Natural killer cell (primary cell): ENCODE data around the gene CAMK2B. TPM values are rescaled to one million over a fixed set of nuclear protein-coding genes. Genes with fewer than 3 reads are reported as not detected.

ENCODE experiments used
- ATAC-seq, 3 donors: fragments of 150-1000 bp in 2 of 3; fragments of 200-7000 bp in 1 of 3; cut with Tn5 transposase; 1 replicate in 1 of 3; 2 replicates in 2 of 3; pipeline ENCODE4 v1.10.0; 2021; ENCODE audit warnings: mild to moderate bottlenecking in 2 of 3, moderate library complexity in 2 of 3
- DNase-seq, 2 donors: peaks; one replicate each; pipeline versions ENCODE4 v3.0.0 to v3.0.0-alpha.2; 2013 to 2021; ENCODE audit warnings: mixed read lengths in 1 of 2
- H3K27ac ChIP-seq: one replicate; pipeline ENCODE4 v1.5.1; 2013; ENCODE audit warnings: mild to moderate bottlenecking, low read length
- H3K27me3 ChIP-seq: one replicate; pipeline ENCODE4 v1.6.1; 2013; ENCODE audit warnings: low read length; ENCODE audit not compliant: control insufficient read depth, insufficient read depth
- H3K36me3 ChIP-seq: one replicate; pipeline ENCODE4 v1.6.1; 2013; ENCODE audit warnings: low read length; ENCODE audit not compliant: control insufficient read depth, insufficient read depth
- H3K4me1 ChIP-seq: one replicate; pipeline ENCODE4 v1.6.1; 2013; ENCODE audit warnings: low read length; ENCODE audit not compliant: control insufficient read depth, insufficient read depth
- H3K4me3 ChIP-seq: one replicate; pipeline ENCODE4 v1.5.1; 2013; ENCODE audit warnings: low read length
- H3K9me3 ChIP-seq: one replicate; pipeline ENCODE4 v1.6.1; 2013; ENCODE audit warnings: low read length; ENCODE audit not compliant: control insufficient read depth, insufficient read depth
- H3K27ac Mint-ChIP-seq, 2 donors: one replicate each; pipeline ENCODE4 v1.8.0; 2022; ENCODE audit warnings: mild to moderate bottlenecking in 2 of 2, mixed read lengths in 2 of 2, moderate library complexity in 1 of 2
- H3K27me3 Mint-ChIP-seq, 2 donors: one replicate each; pipeline ENCODE4 v1.8.0; 2022; ENCODE audit warnings: low read depth in 2 of 2, mixed read lengths in 2 of 2
- H3K36me3 Mint-ChIP-seq: one replicate; pipeline ENCODE4 v1.8.0; 2022; ENCODE audit warnings: mixed read lengths
- H3K4me1 Mint-ChIP-seq, 2 donors: one replicate each; pipeline ENCODE4 v1.8.0; 2022; ENCODE audit warnings: mixed read lengths in 2 of 2
- H3K4me3 Mint-ChIP-seq: one replicate; pipeline ENCODE4 v1.8.0; 2022; ENCODE audit warnings: mild to moderate bottlenecking, moderate library complexity, mixed read lengths
- H3K9me3 Mint-ChIP-seq, 2 donors: one replicate each; pipeline ENCODE4 v1.8.0; 2022; ENCODE audit warnings: mixed read lengths in 2 of 2
- CTCF ChIP-seq: fragments of 200-600 bp; IDR thresholded peaks from one replicate; pipeline ENCODE4 v1.8.0; 2022; ENCODE audit warnings: antibody characterized with exemption
- WGBS: methylation state at CpG from one replicate; pipeline ENCODE4 v1.1.7; 2013; ENCODE audit warnings: missing lambda C conversion rate; ENCODE audit not compliant: insufficient coverage; 5-methylcytosine and 5-hydroxymethylcytosine counted together
- intact Hi-C: fragments of 100-400 bp; cut with micrococcal nuclease; formaldehyde crosslinking; loops from one replicate; pipeline ENCODE4 v1.14.2; 2022
- total RNA-seq, 4 donors: library from RNA; stranded (reverse); fragments of 120-200 nt in 1 of 4; gene quantifications; one replicate each; pipeline versions ENCODE4 v1.2.3 to v1.2.4, GENCODE V29; 2013 to 2022

Gene CAMK2B
- total RNA-seq, 3 donors from 2014 or later (not counting 1 experiment from before 2014, with no cell fraction given), result 0.70 TPM; not detected in 2

GRCh38 chr7:44213877-44214388, 111.5 kb downstream of the CAMK2B start:
- ATAC-seq (no peak), DNase-seq (no peak)
- peaks cover 43% of the 10 kb centered on the region for H3K36me3 ChIP-seq
- no peak overlapping the region for H3K4me3 Mint-ChIP-seq
- H3K9me3 ChIP-seq, result no peaks in the 10 kb centered on the region
- peak overlapping the region; percentile 14 to 24 for H3K27ac Mint-ChIP-seq
- no peaks in the 10 kb centered on the region for H3K27me3 Mint-ChIP-seq
- no peaks in the 10 kb centered on the region for H3K4me1 ChIP-seq
- intact Hi-C loops, result no loop called here
- 85% methylated on average over 6 of the region's 9 CpGs for WGBS
- H3K4me3 ChIP-seq, result no peak overlapping the region
- H3K27me3 ChIP-seq, result no peaks in the 10 kb centered on the region
- no peak for TF ChIP-seq CTCF
- H3K36me3 Mint-ChIP-seq, result peaks cover 15% of the 10 kb centered on the region
- H3K4me1 Mint-ChIP-seq, result peaks cover 0 to 5% of the 10 kb centered on the region in 2 donors
- no peak overlapping the region for H3K27ac ChIP-seq
- no peaks in the 10 kb centered on the region for H3K9me3 Mint-ChIP-seq

GRCh38 chr7:44213206-44213876, 112.1 kb downstream of the CAMK2B start:
- Mint-ChIP-seq H3K27ac (peak overlapping the region in 1 of 2 donors; percentile 24), H3K4me1 (peaks cover 0 to 5% of the 10 kb centered on the region in 2 donors), H3K4me3 (no peak overlapping the region), H3K36me3 (peaks cover 19% of the 10 kb centered on the region), H3K9me3 (no peaks in the 10 kb centered on the region), H3K27me3 (no peaks in the 10 kb centered on the region)
- no peak overlapping the region for H3K27ac ChIP-seq
- no peaks in the 10 kb centered on the region for H3K9me3 ChIP-seq
- H3K4me1 ChIP-seq, result no peaks in the 10 kb centered on the region
- intact Hi-C loops, result no loop called here
- H3K27me3 ChIP-seq, result no peaks in the 10 kb centered on the region
- ATAC-seq (no peak), DNase-seq (no peak)
- 95% methylated on average over 3 of the region's 3 CpGs for WGBS
- no peak overlapping the region for H3K4me3 ChIP-seq
- TF ChIP-seq CTCF, result no peak
- peaks cover 49% of the 10 kb centered on the region for H3K36me3 ChIP-seq

GRCh38 chr7:44212581-44213184, 112.7 kb downstream of the CAMK2B start:
- Histone ChIP-seq H3K36me3 (peaks cover 55% of the 10 kb centered on the region), H3K4me1 (no peaks in the 10 kb centered on the region), H3K4me3 (no peak overlapping the region), H3K27ac (no peak overlapping the region), H3K27me3 (no peaks in the 10 kb centered on the region), H3K9me3 (no peaks in the 10 kb centered on the region)
- Mint-ChIP-seq H3K4me3 (no peak overlapping the region), H3K9me3 (no peaks in the 10 kb centered on the region), H3K36me3 (peaks cover 19% of the 10 kb centered on the region), H3K27me3 (no peaks in the 10 kb centered on the region), H3K27ac (no peak overlapping the region), H3K4me1 (peaks cover 0 to 5% of the 10 kb centered on the region in 2 donors)
- TF ChIP-seq CTCF, result no peak
- WGBS, result 96% methylated on average over 5 of the region's 7 CpGs
- intact Hi-C loops, result no loop called here
- ATAC-seq (no peak), DNase-seq (no peak)
